ENCODE data around the gene FOXE1. TPM values are rescaled to one million over a fixed set of nuclear protein-coding genes. Genes with fewer than 3 reads are reported as not detected.

Gene FOXE1
- total and polyA plus RNA-seq, 2 of the 13 experiments (the other 11 are each of a cell fraction or from before 2014, with no cell fraction given) = not detected

- TF ChIP-seq THAP11 (CRISPR knock-in tag; IDR thresholded peaks at IDR 0.05) = no peak
- TF ChIP-seq GFI1 (CRISPR knock-in tag; IDR thresholded peaks at IDR 0.05; ENCODE audit: borderline replicate concordance) = no peak
- TF ChIP-seq HMGXB4 (CRISPR knock-in tag; IDR thresholded peaks at IDR 0.05; ENCODE audit: borderline replicate concordance in 1 of 2, low read depth in 1 of 2) = no peak
- no peak for TF ChIP-seq ZNF407 (CRISPR knock-in tag; IDR thresholded peaks at IDR 0.05; ENCODE audit: not compliant biosample characterization)
- no peak for TF ChIP-seq ZNF788 (CRISPR knock-in tag; IDR thresholded peaks at IDR 0.05; ENCODE audit: borderline replicate concordance)
- no peak for TF ChIP-seq CREBL2 (CRISPR knock-in tag; IDR thresholded peaks at IDR 0.05; ENCODE audit: borderline replicate concordance)
- TF ChIP-seq SYNCRIP (IDR thresholded peaks at IDR 0.05; ENCODE audit: insufficient read depth, low read depth, low read length) = no peak
- TF ChIP-seq ZNF335 (CRISPR knock-in tag; IDR thresholded peaks at IDR 0.05) = no peak
Observed at GRCh38 chr9:97848480-97849237, 4.4 kb upstream of the FOXE1 start (continued).
